ENCODE results near the gene DPH7.
"Not testable (repeated sequence)": the region's sequence is repeated elsewhere in the genome, so short reads cannot be mapped to it uniquely, and the experiment has no call there.

Gene DPH7

GRCh38 chr9:137580209-137580953 lies 1.7 kb upstream of the DPH7 start:
- DNase-seq: no peak

GRCh38 chr9:137579259-137579604 lies 507 bp upstream of the DPH7 start:
- DNase-seq: no peak

DNA sequence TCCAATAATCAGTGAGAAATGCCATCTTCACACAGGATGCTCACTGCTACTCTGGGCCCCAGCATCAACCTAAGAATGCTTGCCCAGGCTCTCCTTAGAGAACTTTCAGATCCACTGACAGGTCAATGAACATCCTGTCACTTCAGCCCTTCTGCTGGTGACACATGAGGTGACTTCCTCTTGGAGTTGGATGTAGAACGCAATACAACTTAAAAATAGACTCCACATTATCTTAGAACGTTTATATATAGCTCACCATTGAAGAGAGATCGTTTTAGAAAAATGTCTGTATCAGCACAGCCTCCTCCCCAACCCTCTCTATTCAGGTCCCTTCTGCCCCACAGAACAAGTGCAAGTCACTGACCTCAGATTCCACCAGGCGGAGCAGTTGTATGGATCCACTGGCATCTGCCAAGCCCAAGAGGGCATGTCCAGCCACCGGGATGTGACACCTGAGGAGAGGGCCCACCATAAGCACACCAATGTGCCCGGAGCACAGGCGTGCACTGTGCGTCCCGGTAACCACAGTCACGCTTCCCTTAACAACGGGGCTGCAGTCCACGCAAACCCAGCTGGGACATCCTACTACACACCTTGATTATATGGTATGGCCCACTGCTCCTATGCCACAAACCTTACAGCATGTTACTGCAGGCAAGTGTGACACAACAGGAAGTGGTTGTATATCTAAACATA lies 2.9 kb downstream of the DPH7 start:
- no peak for DNase-seq

DNA sequence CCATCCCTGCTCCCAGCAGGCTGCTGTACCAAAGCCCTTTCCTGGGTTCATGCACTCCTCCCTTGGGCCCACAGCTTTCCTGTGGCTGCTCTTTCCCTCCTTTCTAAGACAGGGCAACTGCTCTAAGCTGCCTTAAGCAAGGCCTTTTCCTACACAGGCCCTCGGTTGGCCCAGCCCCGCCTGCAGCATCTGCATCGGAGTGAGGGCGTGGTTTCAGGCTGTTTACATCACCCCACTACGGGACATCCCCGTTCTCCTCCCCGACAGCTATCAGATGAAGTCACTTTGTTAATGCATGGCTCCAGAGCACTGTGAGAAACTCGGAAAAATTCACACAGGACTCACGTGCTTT lies 3.4 kb downstream of the DPH7 start:
- no peak for DNase-seq

- no peak for DNase-seq
Observed at GRCh38 chr9:137574192-137574591, 4.5 kb downstream of the DPH7 start.

DNA sequence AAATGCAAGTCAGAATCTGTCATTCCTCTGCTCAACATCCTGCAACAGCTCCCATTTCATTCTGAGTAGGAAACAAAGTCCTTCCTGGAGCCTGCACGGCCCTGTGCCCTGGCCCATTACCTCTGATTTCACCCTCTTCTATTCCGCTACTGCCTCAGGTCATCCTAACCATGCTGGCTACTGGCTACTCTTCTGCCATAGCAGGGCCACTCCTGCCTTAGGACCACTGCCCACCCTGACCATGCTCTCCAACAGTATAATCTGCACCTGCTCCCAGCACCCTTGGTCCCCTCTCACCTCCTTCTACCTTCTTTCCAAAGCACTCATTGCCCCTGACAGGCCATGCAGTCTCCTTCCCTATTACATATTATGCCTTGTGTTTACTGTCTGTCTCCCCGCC lies 8.2 kb downstream of the DPH7 start:
- DNase-seq: no peak

DNA sequence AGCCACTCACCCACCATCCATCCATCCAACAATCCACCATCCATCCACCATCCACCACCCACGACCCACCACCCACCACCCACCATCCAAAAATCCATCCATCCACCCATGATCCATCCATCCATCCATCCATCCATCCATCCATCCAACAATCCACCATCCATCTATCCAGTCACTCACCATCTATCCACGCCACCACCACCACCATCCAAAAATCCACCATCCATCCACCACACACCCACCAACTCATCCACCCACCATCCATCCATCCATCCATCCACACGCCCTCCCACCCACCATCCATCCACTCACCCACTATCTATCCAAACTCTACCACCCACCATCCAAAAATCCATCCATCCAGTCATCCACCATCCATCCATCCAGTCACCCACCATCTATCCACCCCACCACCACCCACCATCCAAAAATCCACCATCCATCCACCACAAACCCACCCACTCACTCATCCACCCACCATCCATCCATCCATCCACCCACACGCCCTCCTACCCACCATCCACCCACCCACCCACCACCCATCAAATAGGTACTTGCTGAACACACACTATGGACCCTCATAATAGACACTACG lies 9.0 kb downstream of the DPH7 start:
- no peak for DNase-seq

DNA sequence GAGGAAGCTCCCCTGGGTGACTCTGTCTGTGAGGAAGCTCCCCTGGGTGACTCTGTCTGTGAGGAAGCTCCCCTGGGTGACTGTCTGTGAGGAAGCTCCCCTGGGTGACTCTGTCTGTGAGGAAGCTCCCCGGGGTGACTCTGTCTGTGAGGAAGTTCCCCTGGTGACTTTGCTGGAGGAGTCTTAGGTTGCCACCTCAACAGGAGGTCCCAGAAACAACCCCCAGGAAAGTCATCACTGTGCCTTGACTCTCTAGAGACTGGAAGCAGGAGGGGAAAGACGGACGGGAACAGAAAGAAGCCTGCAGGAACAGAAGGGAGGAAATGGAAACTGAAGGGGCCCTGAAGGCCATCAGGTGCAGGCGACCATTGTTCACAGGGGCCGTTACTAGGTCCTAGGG lies 10.3 kb downstream of the DPH7 start:
- not testable (repeated sequence) for DNase-seq

GRCh38 chr9:137564817-137565411 lies 13.8 kb downstream of the DPH7 start:
- no peak for DNase-seq

- DNase-seq: no peak
Observed at GRCh38 chr9:137564134-137564533, 14.6 kb downstream of the DPH7 start.

- DNase-seq: no peak
Observed at GRCh38 chr9:137558127-137558526, 20.6 kb downstream of the DPH7 start.

- no peak for DNase-seq
Observed at GRCh38 chr9:137556069-137556838, 22.5 kb downstream of the DPH7 start.

DNA sequence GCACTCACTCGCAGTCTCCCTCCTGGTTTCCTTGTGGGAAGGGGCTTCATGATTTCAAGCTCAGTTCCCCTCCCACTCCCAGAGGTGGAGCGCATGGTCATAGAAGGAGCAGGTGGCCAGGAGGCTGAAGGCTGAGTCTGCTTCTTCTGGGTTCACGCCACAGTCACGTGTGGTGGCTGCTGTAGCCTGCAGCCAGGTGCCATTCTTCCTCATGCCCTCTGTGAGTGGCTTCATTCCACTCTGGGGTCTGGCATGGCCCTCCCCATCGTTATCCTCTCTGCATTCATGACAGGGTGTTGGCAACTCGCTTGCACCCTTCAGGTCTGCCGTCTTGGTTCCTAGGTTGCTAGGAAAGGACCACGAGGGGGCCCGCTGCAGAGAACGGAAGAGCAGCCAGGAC lies 23.5 kb downstream of the DPH7 start:
- DNase-seq: no peak

- no peak for DNase-seq
Observed at GRCh38 chr9:137554349-137554748, 24.4 kb downstream of the DPH7 start.

GRCh38 chr9:137553654-137554053 lies 25.1 kb downstream of the DPH7 start:
- not testable (repeated sequence) for DNase-seq

DNA sequence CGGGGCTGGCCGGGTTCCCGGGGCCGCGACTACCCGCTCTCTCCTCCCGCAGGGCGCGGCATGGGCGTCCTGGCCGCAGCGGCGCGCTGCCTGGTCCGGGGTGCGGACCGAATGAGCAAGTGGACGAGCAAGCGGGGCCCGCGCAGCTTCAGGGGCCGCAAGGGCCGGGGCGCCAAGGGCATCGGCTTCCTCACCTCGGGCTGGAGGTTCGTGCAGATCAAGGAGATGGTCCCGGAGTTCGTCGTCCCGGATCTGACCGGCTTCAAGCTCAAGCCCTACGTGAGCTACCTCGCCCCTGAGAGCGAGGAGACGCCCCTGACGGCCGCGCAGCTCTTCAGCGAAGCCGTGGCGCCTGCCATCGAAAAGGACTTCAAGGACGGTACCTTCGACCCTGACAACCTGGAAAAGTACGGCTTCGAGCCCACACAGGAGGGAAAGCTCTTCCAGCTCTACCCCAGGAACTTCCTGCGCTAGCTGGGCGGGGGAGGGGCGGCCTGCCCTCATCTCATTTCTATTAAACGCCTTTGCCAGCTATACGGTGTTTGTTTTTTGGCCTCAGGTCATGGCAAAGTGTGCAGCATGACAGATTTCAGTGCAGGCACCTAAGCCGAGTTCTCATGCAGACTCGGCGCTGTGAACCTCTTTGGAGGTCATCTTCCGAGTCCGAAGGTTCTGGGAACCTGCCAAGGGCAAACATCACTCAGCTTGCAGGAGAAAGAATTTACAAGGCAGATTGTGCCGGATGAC lies 26.5 kb downstream of the DPH7 start:
- DNase-seq: no peak

- peak; percentile 63 for DNase-seq
Observed at GRCh38 chr9:137551264-137552021, 27.3 kb downstream of the DPH7 start, which contains the start of gene MRPL41. Gene MRPL41 (plus strand): TSS chr9:137551879. CDS start chr9:137552082, 203 bp downstream.

DNA sequence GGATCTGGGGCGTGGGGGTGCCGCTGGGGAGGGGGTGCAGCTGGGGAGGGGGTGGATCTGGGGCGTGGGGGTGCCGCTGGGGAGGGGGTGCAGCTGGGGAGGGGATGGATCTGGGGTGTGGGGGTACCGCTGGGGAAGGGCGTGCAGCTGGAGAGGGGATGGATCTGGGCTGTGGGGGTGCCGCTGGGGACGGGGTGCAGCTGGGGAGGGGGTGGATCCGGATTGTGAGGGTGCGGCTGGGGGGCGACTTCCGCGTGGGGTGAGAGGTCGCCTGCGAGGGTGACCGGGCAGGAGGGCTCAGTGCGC lies 27.8 kb downstream of the DPH7 start:
- DNase-seq: not testable (repeated sequence)

DNA sequence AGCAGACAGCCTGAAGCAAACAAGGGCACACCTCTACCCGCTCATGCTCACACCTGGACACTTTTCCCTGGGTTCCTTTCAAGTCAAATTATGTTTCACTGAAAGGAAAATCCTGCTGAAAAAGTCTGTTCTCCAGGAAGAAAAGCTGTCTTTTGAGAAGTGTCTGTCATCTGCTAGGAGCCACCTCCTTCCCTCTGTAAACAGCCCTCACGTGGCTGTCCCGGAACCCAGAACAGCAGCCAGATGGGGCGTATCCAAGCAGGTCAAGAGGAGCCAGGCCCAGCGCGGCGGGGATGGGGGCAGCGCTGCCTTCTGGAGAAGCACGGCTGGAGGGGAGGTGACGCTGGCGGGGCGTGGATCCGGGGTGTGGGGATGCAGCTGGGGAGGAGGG lies 28.5 kb downstream of the DPH7 start, which contains the start of gene PNPLA7:
PNPLA7 (minus strand) TSS at position 172 of the 391 bp plus-strand sequence. CDS start 205 bp downstream, outside the sequence.
- peak; percentile 61 for DNase-seq

GRCh38 chr9:137547687-137548543 lies 30.8 kb downstream of the DPH7 start:
- DNase-seq: no peak

DNA sequence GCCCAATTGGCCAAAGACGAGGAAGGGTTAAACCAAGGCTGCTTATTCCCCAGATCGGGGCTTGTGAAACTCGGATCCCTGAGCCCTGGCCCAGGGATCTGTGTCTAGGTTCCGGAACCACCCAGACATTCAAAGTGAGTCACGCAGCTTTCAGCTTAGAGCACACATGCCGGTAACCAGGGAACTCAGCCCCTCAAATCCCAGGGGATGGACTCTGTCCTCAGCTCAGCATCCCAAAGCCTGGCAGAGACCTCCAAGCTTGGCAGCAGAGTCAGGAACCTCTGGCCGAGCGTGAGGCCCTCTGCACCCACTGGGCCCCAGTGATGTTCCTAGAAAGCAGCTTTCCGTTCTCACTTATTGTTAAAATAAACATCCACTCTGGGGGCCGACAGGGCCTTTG lies 33.6 kb downstream of the DPH7 start:
- DNase-seq: no peak
